Measurements from ENCODE around the gene ZNF41.

DNA sequence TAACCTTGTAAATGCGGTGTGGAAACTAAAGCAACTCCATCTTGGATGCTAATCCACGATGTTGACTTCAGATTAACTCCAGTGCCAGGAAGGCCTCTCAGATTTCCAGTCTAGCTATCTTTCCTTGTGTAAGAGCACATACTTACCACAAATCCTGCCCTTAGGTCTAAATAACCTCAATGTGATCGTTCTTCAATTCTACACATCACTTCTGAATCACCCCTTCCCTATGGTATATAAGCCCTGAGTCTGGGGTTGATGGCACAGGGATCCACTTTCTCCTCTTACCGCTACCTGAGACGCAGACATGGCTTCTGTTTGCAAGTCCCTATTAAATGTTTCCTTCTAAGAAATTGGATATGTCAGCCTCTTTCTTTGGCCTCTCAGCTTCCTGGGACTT is 17.5 kb upstream of the ZNF41 start:
- TF ChIP-seq POLR2AphosphoS5 (IDR thresholded peaks at IDR 0.05; ENCODE audit: low read depth, low read length) (no peak), FOXM1 (IDR thresholded peaks at IDR 0.05; ENCODE audit: low read depth) (no peak), RAD21 (IDR thresholded peaks at IDR 0.05; ENCODE audit: low read length) (no peak), YY1 (IDR thresholded peaks at IDR 0.05; ENCODE audit: low read depth) (no peak), EP300 (IDR thresholded peaks at IDR 0.05; ENCODE audit: borderline replicate concordance in 1 of 2, low read depth in 1 of 2, low read length in 1 of 2) (no peak), TAF1 (IDR thresholded peaks at IDR 0.05; ENCODE audit: borderline replicate concordance, low read depth, low read length) (no peak), CHD2 (IDR thresholded peaks at IDR 0.05; ENCODE audit: low read length, partially characterized antibody) (no peak), SMC3 (IDR thresholded peaks at IDR 0.05; ENCODE audit: low read depth, low read length) (no peak)
- TF ChIP-seq, protein P1, sequence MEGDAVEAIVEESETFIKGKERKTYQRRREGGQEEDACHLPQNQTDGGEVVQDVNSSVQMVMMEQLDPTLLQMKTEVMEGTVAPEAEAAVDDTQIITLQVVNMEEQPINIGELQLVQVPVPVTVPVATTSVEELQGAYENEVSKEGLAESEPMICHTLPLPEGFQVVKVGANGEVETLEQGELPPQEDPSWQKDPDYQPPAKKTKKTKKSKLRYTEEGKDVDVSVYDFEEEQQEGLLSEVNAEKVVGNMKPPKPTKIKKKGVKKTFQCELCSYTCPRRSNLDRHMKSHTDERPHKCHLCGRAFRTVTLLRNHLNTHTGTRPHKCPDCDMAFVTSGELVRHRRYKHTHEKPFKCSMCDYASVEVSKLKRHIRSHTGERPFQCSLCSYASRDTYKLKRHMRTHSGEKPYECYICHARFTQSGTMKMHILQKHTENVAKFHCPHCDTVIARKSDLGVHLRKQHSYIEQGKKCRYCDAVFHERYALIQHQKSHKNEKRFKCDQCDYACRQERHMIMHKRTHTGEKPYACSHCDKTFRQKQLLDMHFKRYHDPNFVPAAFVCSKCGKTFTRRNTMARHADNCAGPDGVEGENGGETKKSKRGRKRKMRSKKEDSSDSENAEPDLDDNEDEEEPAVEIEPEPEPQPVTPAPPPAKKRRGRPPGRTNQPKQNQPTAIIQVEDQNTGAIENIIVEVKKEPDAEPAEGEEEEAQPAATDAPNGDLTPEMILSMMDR (IDR thresholded peaks at IDR 0.05), result no peak
